ENCODE results near the gene ZNF618.

Gene ZNF618

DNA sequence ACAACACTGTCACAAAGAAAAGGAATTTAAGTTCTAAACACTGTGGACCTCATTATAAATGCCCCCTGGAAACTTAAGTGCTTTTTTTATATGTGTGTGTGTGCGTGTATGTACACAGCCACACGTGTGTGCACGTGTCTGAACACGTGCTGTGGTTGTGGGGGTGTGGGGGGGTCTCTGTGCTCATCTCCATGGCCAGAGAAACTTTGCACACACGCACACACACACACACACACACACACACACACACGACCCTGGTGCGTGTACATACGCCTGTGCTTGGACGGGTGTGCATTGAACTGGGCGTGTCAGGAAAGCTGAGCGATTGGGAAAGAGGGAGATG, 174.1 kb downstream of the ZNF618 start:
- H4K20me1 ChIP-seq (ENCODE audit: control insufficient read depth, insufficient read depth, low read depth, low read length): no peaks in the 10 kb centered on the region
- H3K4me3 ChIP-seq (ENCODE audit: low read length): no peak overlapping the region
- no peak for TF ChIP-seq EZH2phosphoT487 (IDR thresholded peaks at IDR 0.05; ENCODE audit: borderline replicate concordance, low read length)
- TF ChIP-seq CTCF (IDR thresholded peaks at IDR 0.05; ENCODE audit: low read depth, low read length, poor library complexity, severe bottlenecking): no peak

GRCh38 chr9:114050646-114051045, 174.5 kb downstream of the ZNF618 start:
- H3K4me2 ChIP-seq (ENCODE audit: low read length): no peak overlapping the region
- TF ChIP-seq CTCF (IDR thresholded peaks at IDR 0.05; ENCODE audit: low read depth, low read length, poor library complexity, severe bottlenecking): no peak
- TF ChIP-seq EZH2phosphoT487 (IDR thresholded peaks at IDR 0.05; ENCODE audit: borderline replicate concordance, low read length): no peak
- H3K36me3 ChIP-seq (ENCODE audit: control insufficient read depth, low read length): no peaks in the 10 kb centered on the region
- H3K27me3 ChIP-seq (ENCODE audit: control insufficient read depth, low read length): no peaks in the 10 kb centered on the region
- H3K79me2 ChIP-seq (ENCODE audit: control insufficient read depth, low read length): no peaks in the 10 kb centered on the region
- H3K4me3 ChIP-seq (ENCODE audit: low read length): no peak overlapping the region
- no peaks in the 10 kb centered on the region for H3K9me3 ChIP-seq (ENCODE audit: control insufficient read depth, insufficient read depth, low read length)
- H3F3A ChIP-seq (ENCODE audit: control insufficient read depth, insufficient read depth): no peaks in the 10 kb centered on the region
- no peaks in the 10 kb centered on the region for H3K9me2 ChIP-seq (replicated peaks; ENCODE audit: control insufficient read depth, low read length)
- no peaks in the 10 kb centered on the region for H3K4me1 ChIP-seq (ENCODE audit: control insufficient read depth, low read length)
- H4K20me1 ChIP-seq (ENCODE audit: control insufficient read depth, insufficient read depth, low read depth, low read length): no peaks in the 10 kb centered on the region
- no peak overlapping the region for H3K27ac ChIP-seq (ENCODE audit: low read depth, low read length)

More for the DNA sequence above, 174.1 kb downstream of the ZNF618 start:
- Histone ChIP-seq H3K27me3 (ENCODE audit: control insufficient read depth, low read length) (no peaks in the 10 kb centered on the region), H3K4me2 (ENCODE audit: low read length) (no peak overlapping the region), H3F3A (ENCODE audit: control insufficient read depth, insufficient read depth) (no peaks in the 10 kb centered on the region), H3K79me2 (ENCODE audit: control insufficient read depth, low read length) (no peaks in the 10 kb centered on the region), H3K9me3 (ENCODE audit: control insufficient read depth, insufficient read depth, low read length) (no peaks in the 10 kb centered on the region), H3K9me2 (replicated peaks; ENCODE audit: control insufficient read depth, low read length) (no peaks in the 10 kb centered on the region), H3K4me1 (ENCODE audit: control insufficient read depth, low read length) (no peaks in the 10 kb centered on the region), H3K27ac (ENCODE audit: low read depth, low read length) (no peak overlapping the region), H3K36me3 (ENCODE audit: control insufficient read depth, low read length) (no peaks in the 10 kb centered on the region)

DNA sequence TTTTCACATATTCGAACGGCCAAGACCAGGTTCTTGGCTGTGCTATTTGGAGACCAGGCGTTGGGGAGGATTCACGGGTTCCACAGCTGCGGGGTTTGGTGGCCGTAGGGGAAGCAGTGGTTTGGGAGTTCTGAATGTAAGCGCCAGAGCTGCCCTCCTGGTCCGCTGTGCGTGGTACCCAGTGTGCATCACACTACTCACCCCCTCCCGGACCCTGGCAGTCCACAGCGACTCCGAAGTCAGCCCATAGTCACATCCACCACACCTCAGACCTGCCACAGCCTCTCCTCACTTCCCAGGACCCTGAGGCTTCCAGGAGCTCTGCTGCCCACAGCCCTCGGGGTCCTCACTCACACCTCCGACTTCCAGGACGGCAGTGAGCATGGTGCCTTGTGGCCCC, 175.2 kb downstream of the ZNF618 start:
- TF ChIP-seq CTCF (IDR thresholded peaks at IDR 0.05; ENCODE audit: low read depth, low read length, poor library complexity, severe bottlenecking): no peak
- no peak for TF ChIP-seq EZH2phosphoT487 (IDR thresholded peaks at IDR 0.05; ENCODE audit: borderline replicate concordance, low read length)
- no peak overlapping the region for H3K4me3 ChIP-seq (ENCODE audit: low read length)
- H3K9me3 ChIP-seq (ENCODE audit: control insufficient read depth, insufficient read depth, low read length): no peaks in the 10 kb centered on the region
- no peaks in the 10 kb centered on the region for H3F3A ChIP-seq (ENCODE audit: control insufficient read depth, insufficient read depth)
- H3K36me3 ChIP-seq (ENCODE audit: control insufficient read depth, low read length): no peaks in the 10 kb centered on the region
- H4K20me1 ChIP-seq (ENCODE audit: control insufficient read depth, insufficient read depth, low read depth, low read length): no peaks in the 10 kb centered on the region
- H3K27ac ChIP-seq (ENCODE audit: low read depth, low read length): no peak overlapping the region
- H3K4me1 ChIP-seq (ENCODE audit: control insufficient read depth, low read length): no peaks in the 10 kb centered on the region
- no peaks in the 10 kb centered on the region for H3K27me3 ChIP-seq (ENCODE audit: control insufficient read depth, low read length)
- no peaks in the 10 kb centered on the region for H3K9me2 ChIP-seq (replicated peaks; ENCODE audit: control insufficient read depth, low read length)
- H3K79me2 ChIP-seq (ENCODE audit: control insufficient read depth, low read length): no peaks in the 10 kb centered on the region
- H3K4me2 ChIP-seq (ENCODE audit: low read length): no peak overlapping the region

GRCh38 chr9:114051706-114052105, 175.6 kb downstream of the ZNF618 start:
- no peak overlapping the region for H3K4me3 ChIP-seq (ENCODE audit: low read length)
- no peaks in the 10 kb centered on the region for H3F3A ChIP-seq (ENCODE audit: control insufficient read depth, insufficient read depth)
- H3K9me2 ChIP-seq (replicated peaks; ENCODE audit: control insufficient read depth, low read length): no peaks in the 10 kb centered on the region
- no peak overlapping the region for H3K4me2 ChIP-seq (ENCODE audit: low read length)
- H3K27ac ChIP-seq (ENCODE audit: low read depth, low read length): no peak overlapping the region
- no peaks in the 10 kb centered on the region for H3K79me2 ChIP-seq (ENCODE audit: control insufficient read depth, low read length)
- no peaks in the 10 kb centered on the region for H3K4me1 ChIP-seq (ENCODE audit: control insufficient read depth, low read length)
- no peaks in the 10 kb centered on the region for H3K9me3 ChIP-seq (ENCODE audit: control insufficient read depth, insufficient read depth, low read length)
- TF ChIP-seq EZH2phosphoT487 (IDR thresholded peaks at IDR 0.05; ENCODE audit: borderline replicate concordance, low read length): no peak
- no peak for TF ChIP-seq CTCF (IDR thresholded peaks at IDR 0.05; ENCODE audit: low read depth, low read length, poor library complexity, severe bottlenecking)
- H3K36me3 ChIP-seq (ENCODE audit: control insufficient read depth, low read length): no peaks in the 10 kb centered on the region
- H4K20me1 ChIP-seq (ENCODE audit: control insufficient read depth, insufficient read depth, low read depth, low read length): no peaks in the 10 kb centered on the region
- H3K27me3 ChIP-seq (ENCODE audit: control insufficient read depth, low read length): no peaks in the 10 kb centered on the region
